GM19438 (cell line): Measurements from ENCODE around the gene TOB2.

ENCODE experiments used
- ATAC-seq: cut with Tn5 transposase; IDR thresholded peaks from one replicate; pipeline ENCODE4 v1.9.1; 2021; ENCODE audit warnings: low read depth; ENCODE audit not compliant: unreplicated experiment

Gene TOB2

GRCh38 chr22:41395531-41396240 is 50.9 kb downstream of the TOB2 start:
- ATAC-seq = no peak

GRCh38 chr22:41394012-41394356 is 52.6 kb downstream of the TOB2 start:
- ATAC-seq = no peak

- no peak for ATAC-seq
Measured at GRCh38 chr22:41387341-41387740, 59.3 kb downstream of the TOB2 start.

- ATAC-seq = no peak
Measured at GRCh38 chr22:41384128-41384527, 62.5 kb downstream of the TOB2 start.
